WERI-Rb-1 (cell line): ENCODE results near the gene KLHL34.

Experiments used
- DNase-seq: peaks from one replicate; pipeline ENCODE4 v3.0.0-alpha.2; 2020
- H3K27ac ChIP-seq: fragments of 250-450 bp; sonication (Bioruptor Pico); 2 replicates; pipeline ENCODE4 v1.5.1; 2020; ENCODE audit warnings: mild to moderate bottlenecking, moderate library complexity
- H3K27me3 ChIP-seq: fragments of 250-450 bp; sonication (Bioruptor Pico); 2 replicates; pipeline ENCODE4 v1.5.1; 2021; ENCODE audit warnings: mild to moderate bottlenecking, low read depth, moderate library complexity; ENCODE audit not compliant: insufficient read depth, severe bottlenecking
- H3K36me3 ChIP-seq: fragments of 250-450 bp; sonication (Bioruptor Pico); 2 replicates; pipeline ENCODE4 v1.5.1; 2020; ENCODE audit warnings: mild to moderate bottlenecking, moderate library complexity
- H3K4me3 ChIP-seq: 2 replicates; pipeline ENCODE4 v1.5.1; 2011; ENCODE audit warnings: low read depth, mild to moderate bottlenecking, control low read depth, low read length
- H3K9me3 ChIP-seq: fragments of 250-450 bp; sonication (Bioruptor Pico); 2 replicates; pipeline ENCODE4 v1.5.1; 2021; ENCODE audit warnings: mild to moderate bottlenecking, moderate library complexity; ENCODE audit not compliant: severe bottlenecking
- CTCF ChIP-seq: IDR thresholded peaks from 2 replicates; pipeline ENCODE4 v1.5.1; 2011; ENCODE audit warnings: low read depth, mild to moderate bottlenecking, control low read depth, inconsistent platforms, low read length

Gene KLHL34

GRCh38 chrX:21674430-21675186 is 16.5 kb upstream of the KLHL34 start:
- no peak for TF ChIP-seq CTCF
- Histone ChIP-seq H3K27me3 (no peaks in the 10 kb centered on the region), H3K27ac (no peak overlapping the region), H3K4me3 (no peak overlapping the region), H3K36me3 (no peaks in the 10 kb centered on the region), H3K9me3 (no peaks in the 10 kb centered on the region)
- DNase-seq, result no peak

- H3K4me3 ChIP-seq, result no peak overlapping the region
- H3K27ac ChIP-seq, result no peak overlapping the region
- TF ChIP-seq CTCF, result no peak
- no peaks in the 10 kb centered on the region for H3K9me3 ChIP-seq
- DNase-seq, result no peak
- H3K36me3 ChIP-seq, result no peaks in the 10 kb centered on the region
- H3K27me3 ChIP-seq, result peaks cover 4% of the 10 kb centered on the region
Observed at GRCh38 chrX:21666679-21667078, 8.5 kb upstream of the KLHL34 start.

GRCh38 chrX:21666252-21666651 is 8.1 kb upstream of the KLHL34 start:
- TF ChIP-seq CTCF, result no peak
- H3K27ac ChIP-seq, result no peak overlapping the region
- H3K9me3 ChIP-seq, result no peaks in the 10 kb centered on the region
- no peak for DNase-seq
- no peak overlapping the region for H3K4me3 ChIP-seq
- peaks cover 4% of the 10 kb centered on the region for H3K27me3 ChIP-seq
- no peaks in the 10 kb centered on the region for H3K36me3 ChIP-seq

- Histone ChIP-seq H3K36me3 (no peaks in the 10 kb centered on the region), H3K27ac (no peak overlapping the region), H3K4me3 (no peak overlapping the region), H3K27me3 (peaks cover 4% of the 10 kb centered on the region), H3K9me3 (no peaks in the 10 kb centered on the region)
- no peak for TF ChIP-seq CTCF
- DNase-seq, result no peak
Observed at GRCh38 chrX:21662761-21663160, 4.6 kb upstream of the KLHL34 start.

GRCh38 chrX:21661316-21661715 is 3.2 kb upstream of the KLHL34 start:
- no peak overlapping the region for H3K27ac ChIP-seq
- no peak for TF ChIP-seq CTCF
- peaks cover 4% of the 10 kb centered on the region for H3K27me3 ChIP-seq
- no peak for DNase-seq
- no peak overlapping the region for H3K4me3 ChIP-seq
- H3K36me3 ChIP-seq, result no peaks in the 10 kb centered on the region
- H3K9me3 ChIP-seq, result no peaks in the 10 kb centered on the region

- no peak for TF ChIP-seq CTCF
- Histone ChIP-seq H3K27ac (no peak overlapping the region), H3K4me3 (no peak overlapping the region), H3K27me3 (peaks cover 4% of the 10 kb centered on the region), H3K36me3 (no peaks in the 10 kb centered on the region), H3K9me3 (no peaks in the 10 kb centered on the region)
- no peak for DNase-seq
Observed at GRCh38 chrX:21660156-21660555, 2.0 kb upstream of the KLHL34 start.
